ENCODE data around the gene SYCP1.
"Not testable (repeated sequence)": the region's sequence is repeated elsewhere in the genome, so short reads cannot be mapped to it uniquely, and the experiment has no call there.

SYCP1 gene, protein sequence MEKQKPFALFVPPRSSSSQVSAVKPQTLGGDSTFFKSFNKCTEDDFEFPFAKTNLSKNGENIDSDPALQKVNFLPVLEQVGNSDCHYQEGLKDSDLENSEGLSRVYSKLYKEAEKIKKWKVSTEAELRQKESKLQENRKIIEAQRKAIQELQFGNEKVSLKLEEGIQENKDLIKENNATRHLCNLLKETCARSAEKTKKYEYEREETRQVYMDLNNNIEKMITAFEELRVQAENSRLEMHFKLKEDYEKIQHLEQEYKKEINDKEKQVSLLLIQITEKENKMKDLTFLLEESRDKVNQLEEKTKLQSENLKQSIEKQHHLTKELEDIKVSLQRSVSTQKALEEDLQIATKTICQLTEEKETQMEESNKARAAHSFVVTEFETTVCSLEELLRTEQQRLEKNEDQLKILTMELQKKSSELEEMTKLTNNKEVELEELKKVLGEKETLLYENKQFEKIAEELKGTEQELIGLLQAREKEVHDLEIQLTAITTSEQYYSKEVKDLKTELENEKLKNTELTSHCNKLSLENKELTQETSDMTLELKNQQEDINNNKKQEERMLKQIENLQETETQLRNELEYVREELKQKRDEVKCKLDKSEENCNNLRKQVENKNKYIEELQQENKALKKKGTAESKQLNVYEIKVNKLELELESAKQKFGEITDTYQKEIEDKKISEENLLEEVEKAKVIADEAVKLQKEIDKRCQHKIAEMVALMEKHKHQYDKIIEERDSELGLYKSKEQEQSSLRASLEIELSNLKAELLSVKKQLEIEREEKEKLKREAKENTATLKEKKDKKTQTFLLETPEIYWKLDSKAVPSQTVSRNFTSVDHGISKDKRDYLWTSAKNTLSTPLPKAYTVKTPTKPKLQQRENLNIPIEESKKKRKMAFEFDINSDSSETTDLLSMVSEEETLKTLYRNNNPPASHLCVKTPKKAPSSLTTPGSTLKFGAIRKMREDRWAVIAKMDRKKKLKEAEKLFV

DNA sequence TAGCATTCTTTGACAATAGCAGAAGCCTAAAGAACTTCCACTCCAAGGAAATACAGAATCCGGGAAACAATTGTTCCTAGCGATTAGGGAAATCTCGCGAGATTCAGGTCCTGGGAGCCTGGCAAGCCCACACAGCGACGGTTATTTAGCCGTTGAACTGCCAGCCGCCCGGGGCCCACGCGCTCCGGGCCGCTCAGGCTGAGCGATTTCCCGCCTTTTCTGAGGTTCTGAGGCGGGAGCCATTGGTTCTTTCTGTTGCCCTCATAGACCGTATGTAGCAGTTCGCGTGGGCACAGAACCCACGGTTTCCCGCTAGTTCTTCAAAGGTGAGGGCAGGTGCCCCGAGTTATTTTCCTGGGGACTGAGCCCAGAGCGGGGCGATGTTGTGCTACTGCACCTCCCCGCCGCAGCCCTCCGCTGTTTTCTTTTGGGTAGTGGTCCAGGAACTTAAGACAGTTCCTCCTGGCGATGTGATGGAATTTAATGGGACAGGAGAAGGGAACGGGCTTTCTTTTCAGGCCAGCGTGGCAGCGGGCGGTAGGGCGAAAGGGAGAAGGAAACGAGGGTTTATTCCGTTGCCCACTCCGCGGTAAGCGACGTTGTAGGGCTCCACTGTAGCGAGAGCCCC, at the start of gene SYCP1:
TSS of gene SYCP1 (plus strand) at position 171 of the 628 bp plus-strand sequence. CDS start 602 bp downstream, outside the sequence.
- ATAC-seq = no peak

DNA sequence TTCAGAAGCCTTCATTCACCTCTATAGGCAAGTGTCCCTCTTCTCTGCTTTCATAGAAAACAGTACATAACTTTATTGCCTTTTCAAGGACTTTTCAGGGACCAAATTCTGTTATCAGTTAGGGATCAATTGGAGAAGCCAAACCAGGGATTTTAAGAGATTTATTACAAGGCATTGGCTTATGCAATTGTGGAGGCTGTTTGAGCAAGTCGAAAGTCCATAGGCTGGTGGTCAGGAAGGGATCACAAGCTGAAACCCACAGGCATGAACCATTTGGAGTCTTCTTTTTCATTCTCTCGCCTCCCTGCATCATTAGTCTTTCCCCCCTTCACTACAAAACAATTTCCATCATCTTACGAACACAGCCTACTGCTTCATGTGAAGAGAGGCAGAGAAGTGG, 34.8 kb upstream of the SYCP1 start:
- no peak for ATAC-seq

DNA sequence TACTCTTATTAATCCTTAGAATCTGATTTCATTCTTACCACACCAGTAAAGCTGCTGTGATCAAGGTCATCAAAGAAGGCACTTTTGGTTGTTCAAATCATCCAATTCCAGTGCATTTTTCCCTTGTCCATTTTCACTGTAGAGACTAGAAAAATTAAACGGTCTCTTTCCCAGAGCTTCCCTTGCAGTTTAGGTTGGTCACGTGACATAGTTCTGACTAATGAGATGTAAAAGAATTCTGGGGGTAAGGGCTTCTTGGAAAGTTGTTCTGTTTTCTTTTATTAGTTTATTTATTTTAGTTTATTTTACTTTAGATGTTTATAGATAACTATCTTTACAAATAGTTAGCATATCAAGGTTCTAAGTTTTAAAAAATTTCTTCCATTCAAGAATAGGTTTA, 34.3 kb upstream of the SYCP1 start:
- no peak for ATAC-seq

DNA sequence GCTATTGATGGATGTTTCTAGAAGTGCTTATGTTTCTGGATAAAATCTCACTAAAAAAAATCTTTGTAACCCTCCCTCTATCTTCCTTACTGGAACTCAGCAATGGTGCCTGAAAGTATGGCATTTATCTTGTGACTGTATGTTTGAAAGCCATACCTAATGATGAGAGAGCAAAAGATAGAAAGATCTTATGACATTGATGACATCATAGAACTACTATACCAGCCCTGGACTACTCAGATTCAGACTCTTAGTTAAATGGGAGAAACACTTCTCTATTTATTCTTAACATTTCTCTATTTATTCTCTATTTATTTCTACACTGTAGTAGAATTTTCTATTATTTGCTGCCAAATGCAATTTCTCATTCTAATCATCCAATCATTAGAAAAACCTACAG, 32.7 kb upstream of the SYCP1 start:
- ATAC-seq = no peak

DNA sequence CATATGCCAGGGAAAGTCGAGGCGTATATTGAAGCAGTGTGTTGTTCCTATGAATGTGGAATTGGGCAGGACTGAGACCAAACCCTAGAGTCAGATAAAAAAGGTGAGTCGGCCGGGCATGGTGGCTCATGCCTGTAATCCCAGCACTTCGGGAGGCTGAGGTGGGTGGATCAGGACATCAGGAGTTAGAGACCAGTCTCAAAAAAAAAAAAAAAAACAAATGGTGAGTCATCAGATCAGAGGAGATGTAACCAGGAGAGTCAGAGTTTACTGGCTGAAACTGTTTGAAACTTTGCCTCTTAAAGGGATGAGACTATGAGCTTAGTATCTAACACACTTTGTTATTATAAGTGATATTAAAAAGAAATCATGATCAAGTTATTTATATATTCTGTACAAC, 26.4 kb upstream of the SYCP1 start:
- no peak for ATAC-seq

DNA sequence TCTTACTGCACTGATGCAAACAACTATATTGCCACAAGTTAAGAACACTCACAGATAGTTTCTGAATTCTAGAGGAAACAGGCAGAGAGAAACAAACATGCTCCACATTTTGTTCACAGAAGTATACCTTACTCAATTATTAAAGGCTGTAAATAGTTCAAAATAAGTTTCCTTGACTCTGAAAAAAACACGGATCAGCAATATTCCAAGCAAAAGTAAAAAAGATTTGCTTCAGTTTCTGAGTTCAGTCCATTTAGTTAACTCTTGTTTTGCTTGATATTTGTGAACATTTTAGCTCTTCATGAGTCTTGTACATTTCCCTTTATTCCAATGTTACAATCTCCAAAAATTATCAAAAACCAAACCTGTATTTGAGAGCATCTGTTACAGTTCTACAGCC, 24.6 kb upstream of the SYCP1 start:
- not testable (repeated sequence) for ATAC-seq

DNA sequence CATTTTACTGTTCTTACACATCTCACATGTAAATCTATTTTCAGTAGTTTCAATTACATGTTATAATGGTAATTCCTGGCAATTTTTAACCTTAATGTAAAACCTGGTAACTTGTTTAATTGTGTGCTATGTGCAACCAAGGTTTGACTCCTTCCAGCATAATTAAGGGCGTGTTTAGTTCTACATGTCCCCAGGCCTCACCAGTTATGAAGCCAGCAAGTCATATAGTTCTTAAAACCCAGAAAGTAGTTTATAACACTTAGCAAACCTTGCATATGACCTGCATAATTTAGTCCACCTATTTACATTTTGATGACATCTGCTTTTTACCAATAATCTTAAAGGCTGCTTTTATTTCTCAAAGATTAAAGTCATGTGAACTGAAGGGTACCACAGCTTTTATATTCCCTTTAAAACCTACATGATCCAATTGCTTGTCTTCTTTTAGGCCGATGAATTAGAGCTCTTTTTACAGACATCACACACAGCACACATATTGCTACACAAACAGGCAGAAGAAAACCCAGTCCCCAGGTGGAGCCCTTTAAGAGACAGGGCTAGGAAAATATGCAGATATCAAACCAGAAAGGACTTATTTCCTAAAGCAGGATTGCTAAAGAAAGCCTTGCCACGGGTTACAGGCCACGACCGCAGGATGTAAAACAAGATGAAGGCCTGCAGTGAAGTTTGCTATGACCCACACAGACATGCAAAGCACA, 23.2 kb upstream of the SYCP1 start:
- ATAC-seq = no peak

DNA sequence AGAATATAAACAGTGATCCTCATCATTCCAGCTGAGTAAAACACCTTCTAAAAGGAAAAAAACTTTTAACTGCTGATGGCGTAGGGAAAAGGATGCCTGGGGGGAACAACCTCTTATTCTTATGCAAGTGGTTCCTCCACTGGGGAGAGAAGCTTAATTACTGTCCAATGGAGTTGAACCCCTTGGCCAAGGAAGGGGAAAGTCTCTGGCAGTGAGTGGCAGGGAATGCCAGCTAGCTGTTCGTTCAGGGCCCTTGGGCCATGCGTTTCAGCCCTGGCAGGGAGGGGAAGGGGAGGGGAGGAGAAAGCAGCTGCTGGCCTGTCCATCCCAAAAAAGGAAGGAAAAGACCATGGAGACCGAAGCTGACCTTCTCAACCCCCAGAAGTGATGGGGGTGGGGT, 22.6 kb upstream of the SYCP1 start:
- no peak for ATAC-seq

DNA sequence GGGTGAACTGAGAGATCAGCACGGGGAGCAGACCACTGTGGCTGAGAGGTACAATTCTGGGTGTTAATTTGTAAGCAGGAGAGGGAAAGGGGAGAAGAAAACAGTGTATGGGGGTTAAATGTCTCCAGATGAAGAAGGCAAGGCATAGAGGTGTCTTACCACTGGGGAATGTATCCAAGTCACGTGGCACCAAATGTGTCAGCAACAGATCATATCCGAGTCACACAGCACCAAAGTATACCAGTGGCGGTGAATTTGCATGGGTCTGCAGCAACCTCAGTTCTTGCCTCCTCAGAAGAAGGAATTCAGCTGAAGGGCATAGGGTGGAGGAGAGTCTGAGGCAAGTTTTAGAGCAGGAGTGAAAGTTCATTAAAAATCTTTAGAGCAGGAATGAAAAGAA, 21.2 kb upstream of the SYCP1 start:
- no peak for ATAC-seq

DNA sequence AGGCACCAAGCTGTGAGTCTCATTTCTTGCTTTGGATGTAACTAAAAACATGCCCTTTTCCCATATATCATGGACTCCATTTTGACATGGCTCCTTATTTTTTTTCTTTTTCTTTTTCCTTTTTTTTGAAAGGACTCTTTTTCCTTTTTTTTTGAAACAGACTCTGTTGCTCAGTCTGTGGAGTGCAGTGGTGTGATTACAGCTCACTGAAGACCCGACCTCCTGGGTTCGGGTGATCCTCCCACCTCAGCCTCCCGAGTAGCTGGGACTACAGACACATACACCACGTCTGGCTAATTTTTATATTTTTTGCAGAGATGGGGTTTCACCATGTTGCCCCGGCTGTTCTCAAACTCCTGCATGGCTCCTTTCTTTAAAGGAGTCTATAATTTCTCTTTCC, 10.4 kb upstream of the SYCP1 start:
- ATAC-seq = no peak

DNA sequence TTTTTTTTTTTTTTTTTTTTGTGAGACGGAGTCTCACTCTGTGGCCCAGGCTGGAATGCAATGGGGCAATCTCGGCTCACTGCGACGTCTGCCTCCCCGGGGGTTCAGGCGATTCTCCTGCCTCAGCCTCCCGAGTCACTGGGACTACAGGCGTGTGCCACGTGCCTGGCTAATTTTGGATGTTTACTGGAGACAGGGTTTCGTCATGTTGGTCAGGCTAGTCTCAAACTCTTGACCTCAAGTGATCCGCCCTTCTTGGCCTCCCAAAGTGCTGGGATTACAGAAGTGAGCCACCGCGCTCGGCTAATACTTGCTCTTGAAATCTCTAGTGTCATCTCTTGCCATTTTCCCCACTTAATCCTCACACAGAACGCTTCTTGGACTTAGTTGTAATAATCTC, 1.1 kb upstream of the SYCP1 start:
- ATAC-seq = no peak

DNA sequence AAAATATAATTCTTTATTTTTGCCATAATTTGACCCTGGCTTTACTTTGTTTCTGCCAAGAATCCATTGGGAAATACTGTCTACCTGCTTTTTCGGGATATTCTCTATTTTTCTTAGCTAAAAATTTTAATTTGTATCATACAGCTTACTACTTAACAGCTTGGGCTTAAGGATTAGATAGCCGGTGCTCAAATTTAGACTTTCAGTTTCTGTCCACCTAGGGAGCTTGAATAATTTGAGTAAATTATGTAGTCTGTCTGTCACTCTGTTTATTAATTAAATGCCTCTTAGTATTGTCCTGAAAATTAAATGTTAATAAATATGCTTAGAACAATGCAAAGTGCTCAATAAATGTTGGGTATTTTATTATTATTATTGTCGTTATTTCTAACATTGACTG, 6.7 kb downstream of the SYCP1 start:
- ATAC-seq = no peak

DNA sequence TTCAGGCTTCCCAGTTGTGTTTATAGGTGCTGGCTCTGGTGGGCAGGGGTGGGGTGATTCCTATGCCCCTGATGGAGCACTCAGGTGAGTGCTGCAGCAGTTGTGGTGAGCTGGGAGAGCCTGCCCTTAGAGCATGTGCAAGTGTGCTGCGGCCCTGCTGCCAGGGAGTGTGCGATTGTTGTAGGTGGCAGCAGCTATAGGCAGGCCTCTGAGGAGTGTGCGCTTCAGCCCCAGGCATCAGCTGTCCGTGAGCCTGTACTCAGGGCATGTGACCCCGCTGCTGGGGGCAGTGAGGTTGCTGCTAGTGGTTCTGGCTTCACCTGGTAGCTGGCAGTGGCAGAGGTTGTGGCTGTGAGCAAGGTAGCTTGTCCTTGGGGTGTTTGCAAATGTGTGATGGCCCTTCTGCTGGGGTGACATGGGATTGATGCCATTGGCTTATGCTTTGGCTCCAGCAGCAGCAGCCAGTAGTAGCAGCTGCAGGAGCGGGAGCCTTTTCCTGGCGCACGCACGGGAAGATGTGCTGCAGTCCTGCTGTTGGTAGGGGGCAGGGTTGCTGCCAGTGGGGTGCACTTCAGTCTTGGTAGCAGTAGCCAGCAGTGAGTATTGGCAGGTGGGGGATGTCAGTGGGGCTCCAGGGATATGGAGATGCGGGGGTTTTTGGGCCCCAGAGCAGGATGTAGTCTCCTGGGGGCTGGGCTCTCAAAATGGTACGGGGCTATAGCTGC, 37.7 kb downstream of the SYCP1 start:
- ATAC-seq = no peak

DNA sequence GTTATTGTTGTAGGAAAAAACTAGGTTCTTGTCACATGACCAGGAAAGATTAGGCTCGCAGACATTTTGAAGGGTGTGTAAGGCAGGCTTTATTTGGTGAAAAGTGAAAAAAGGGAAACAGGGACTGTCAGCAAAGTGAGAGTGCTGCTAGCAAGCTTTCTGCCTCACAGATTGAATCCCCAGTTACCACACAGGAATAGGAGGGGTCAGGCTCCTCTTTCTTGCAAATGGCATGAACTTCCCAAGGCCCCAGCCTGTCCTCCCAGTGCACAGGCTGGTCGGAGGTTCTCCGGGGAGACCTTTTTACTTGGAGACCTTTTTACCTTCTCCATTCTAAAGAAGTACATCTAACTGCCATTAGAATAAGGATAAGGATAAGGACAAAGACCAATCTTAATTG, 42.1 kb downstream of the SYCP1 start:
- no peak for ATAC-seq

DNA sequence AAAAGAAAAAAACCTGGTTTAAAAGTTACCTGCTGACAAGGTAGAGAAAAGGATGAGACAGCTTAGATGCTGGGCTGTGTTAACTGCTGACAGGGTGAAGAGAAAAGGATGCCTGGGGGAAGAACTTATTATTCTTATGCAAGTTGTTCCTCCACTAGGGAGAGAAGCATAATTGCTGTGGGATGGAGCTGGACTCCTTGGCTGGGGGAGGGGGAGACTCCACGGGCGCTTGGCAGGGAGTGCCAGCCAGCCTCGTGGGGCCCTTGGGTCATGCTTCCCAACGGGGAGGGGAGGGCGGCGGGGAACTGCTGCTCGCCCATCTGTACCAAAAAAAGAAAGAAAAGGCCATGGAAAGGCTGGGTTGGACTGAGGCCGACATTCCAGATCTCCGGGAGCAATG, 47.2 kb downstream of the SYCP1 start:
- ATAC-seq = no peak

DNA sequence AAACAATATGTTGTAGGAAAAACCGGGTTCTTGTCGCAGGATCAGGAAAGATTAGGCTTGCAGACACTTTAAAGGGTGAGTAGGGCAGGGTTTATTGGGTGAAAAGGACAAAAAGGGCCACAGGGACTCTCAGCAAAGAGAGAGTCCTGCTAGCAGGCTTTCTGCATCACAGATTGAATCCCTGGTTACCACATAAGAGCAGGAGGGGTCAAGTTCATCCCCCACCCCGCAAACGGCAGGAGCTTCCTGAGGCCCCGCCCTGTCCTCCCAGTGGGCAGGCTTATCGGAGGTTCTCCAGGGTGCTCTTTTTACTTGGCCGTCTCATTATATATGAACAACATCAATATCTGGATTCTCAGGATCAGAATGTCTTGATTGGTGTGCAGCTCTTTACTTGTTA, 47.7 kb downstream of the SYCP1 start:
- no peak for ATAC-seq

DNA sequence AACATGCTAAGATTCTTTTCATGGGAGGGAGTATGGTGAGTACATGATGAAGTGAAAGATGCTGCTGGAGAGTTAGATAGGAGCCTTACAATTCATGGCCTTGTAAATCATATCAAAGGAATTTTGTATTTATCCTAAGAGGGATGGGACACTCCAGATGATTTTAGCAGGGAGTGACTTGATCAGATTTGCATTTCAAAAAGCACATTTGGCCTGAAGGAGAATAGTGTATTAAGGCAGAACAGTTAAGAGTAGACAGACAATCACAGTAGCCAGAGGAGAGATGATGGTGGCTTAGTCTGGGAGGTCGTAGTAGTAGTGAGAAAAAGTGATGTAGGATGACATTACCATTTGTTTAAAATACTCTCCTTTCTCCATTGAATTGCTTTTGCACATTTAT, 48.8 kb downstream of the SYCP1 start:
- no peak for ATAC-seq

DNA sequence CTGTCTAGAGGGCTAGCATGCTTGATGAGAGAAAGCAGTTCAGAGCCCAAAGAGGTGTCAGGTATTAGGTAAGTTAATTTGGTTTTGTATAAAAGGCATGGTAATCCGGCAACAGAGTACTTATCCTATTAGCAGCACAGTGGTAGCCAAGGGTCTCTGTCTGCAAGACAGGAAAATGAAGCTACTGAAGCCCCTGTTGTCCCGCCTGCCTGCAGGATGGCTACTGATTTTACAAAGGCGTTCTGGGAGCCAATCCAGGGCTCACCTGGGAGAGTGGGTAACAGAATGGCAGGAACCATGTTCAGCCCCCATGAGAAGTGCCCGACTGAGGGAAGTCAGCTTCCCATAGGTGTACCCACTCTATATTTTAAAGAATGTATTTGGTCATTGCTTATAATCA, 61.1 kb downstream of the SYCP1 start:
- not testable (repeated sequence) for ATAC-seq

DNA sequence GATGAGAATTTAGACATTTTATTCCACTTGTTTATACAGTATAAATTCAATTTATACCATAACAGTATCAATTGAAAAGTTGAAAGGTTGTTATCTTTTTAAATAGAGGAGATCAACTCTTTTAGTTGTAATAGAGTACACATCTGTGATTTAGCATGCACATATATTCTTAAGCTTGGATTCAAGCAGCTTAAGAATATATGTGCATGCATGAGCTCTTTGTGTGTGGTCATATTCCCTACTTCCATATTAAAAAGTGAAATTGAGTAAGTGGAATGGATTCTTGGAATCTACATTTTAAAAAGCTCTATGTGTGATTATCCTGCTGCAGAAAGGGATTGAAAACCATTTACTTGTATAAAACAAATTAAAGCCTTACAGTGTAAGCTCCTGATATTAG, 71.9 kb downstream of the SYCP1 start:
- ATAC-seq = no peak

DNA sequence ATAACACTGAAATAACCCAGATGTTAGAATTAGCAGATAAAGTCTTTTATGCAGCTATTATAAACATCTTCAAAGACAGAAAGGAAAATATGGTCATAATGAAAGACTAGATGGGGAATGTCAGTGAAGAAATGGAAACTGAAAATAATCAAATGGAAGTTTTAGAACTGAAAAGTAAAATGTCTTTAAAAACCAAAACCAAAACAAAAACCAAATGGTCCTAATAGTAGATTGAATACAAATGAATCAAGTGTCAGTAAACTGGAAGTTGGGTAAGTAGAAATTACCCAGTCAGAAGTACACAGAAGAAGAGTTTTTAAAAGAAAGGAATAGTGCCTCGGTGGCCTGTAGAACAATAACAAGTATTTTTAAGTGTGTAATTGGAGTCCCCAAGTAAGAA, 72.7 kb downstream of the SYCP1 start:
- no peak for ATAC-seq

DNA sequence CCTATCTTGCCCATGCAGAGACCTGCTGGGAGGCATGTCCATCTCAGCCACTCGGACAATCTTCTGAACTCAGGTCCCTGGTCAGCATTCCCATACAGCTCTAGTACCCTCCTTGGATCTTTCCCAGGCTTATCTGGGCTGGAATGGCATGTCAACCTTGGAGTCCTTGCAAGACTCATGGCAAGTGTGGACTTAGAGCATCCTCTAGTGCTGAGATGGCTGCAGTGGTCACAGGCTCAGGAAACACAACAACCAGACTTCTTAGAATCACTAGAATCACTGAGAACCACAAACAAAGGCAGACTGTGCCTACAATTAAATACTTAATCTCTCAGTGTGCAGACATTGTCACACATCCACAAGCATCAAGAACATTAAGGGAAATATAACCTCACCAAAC, 101.9 kb downstream of the SYCP1 start:
- no peak for ATAC-seq

DNA sequence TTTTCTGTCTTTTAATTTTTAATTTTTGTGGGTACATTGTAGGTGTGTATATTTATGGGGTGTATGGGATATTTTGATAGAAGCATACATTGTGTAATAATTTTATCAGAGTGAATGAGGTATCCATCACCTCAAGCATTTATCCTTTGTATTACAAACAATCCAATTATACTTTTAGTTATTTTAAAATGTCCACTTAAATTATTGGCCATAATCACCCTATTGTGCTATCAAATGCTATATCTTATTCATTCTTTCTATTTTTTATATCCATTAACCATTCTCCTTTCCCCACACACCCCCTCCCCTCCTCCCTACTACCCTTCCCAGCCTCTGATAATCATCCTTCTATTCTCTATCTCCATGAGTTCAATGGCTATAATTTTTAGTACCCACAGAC, 104.8 kb downstream of the SYCP1 start:
- no peak for ATAC-seq

Data from activated CD4-positive, CD25-positive, alpha-beta regulatory T cell treated with anti-CD3 and anti-CD28 coated beads, Interleukin-2, amount 50 U/mL, for 24 hours (primary cell).